K562 (cell line): ENCODE measurements around the gene SLC7A6. TPM values are rescaled to one million over a fixed set of nuclear protein-coding genes. Genes with fewer than 3 reads are reported as not detected.

Experiments
- CBFA2T2 ChIP-seq: fragments of 450-650 bp; conservative IDR thresholded peaks from 2 replicates; pipeline ENCODE4 v1.6.1; 2017; ENCODE audit warnings: mild to moderate bottlenecking
- CEBPB ChIP-seq: fragments of 450-650 bp; IDR thresholded peaks from 2 replicates; pipeline ENCODE4 v1.6.1; 2016; ENCODE audit warnings: missing genetic modification characterization, missing compliant biosample characterization
- NELFE ChIP-seq: IDR thresholded peaks from 2 replicates; pipeline ENCODE4 v1.6.1; 2011; ENCODE audit warnings: mild to moderate bottlenecking; ENCODE audit not compliant: insufficient read depth, insufficient read length
- POLR2B ChIP-seq: fragments of 450-650 bp; IDR thresholded peaks from 2 replicates; pipeline ENCODE4 v1.6.1; 2018; ENCODE audit warnings: low read depth; ENCODE audit not compliant: partially characterized antibody
- RB1 ChIP-seq: fragments of 450-650 bp; IDR thresholded peaks from 2 replicates; pipeline ENCODE4 v1.6.1; 2017; ENCODE audit warnings: low read depth, mild to moderate bottlenecking
- SMC3 ChIP-seq: conservative IDR thresholded peaks from 2 replicates; pipeline ENCODE4 v1.6.1; 2011; ENCODE audit warnings: low read depth, low read length, improper control_type of control experiment; ENCODE audit not compliant: insufficient read depth
- TBL1XR1 ChIP-seq, 2 experiments: IDR thresholded peaks; 2 replicates each; pipeline ENCODE4 v1.6.1; 2012; ENCODE audit warnings: improper control_type of control experiment in 2 of 2, low read length in 2 of 2, mild to moderate bottlenecking in 1 of 2
- ZNF197 ChIP-seq: fragments of 200-800 bp; sonication (Bioruptor generic); IDR thresholded peaks from 2 replicates; pipeline ENCODE4 v1.6.1; 2016; ENCODE audit warnings: low read depth, missing genetic modification characterization, missing compliant biosample characterization
- ZNF354B ChIP-seq: fragments of 250-450 bp; sonication (Bioruptor Pico); IDR thresholded peaks from 2 replicates; pipeline ENCODE4 v1.4.0; 2020
- polyA plus RNA-seq, 8 experiments: library from polyadenylated mRNA; depleted of rRNA in 4 of 8; stranded (reverse) in 5 of 8; unstranded in 3 of 8; fragments of >200 nt; fragmentation: Nextera tagmentation in 2 of 8; fragmentation: Illumina TruSeq in 1 of 8; extraction: Ambion mirVana in 2 of 8; extraction: Trizol in 1 of 8; gene quantifications; 2 replicates each; pipeline versions ENCODE4 v1.2.1 to v1.2.3, GENCODE V29; 2011 to 2014; ENCODE audit warnings: inconsistent platforms in 1 of 8, missing spikeins in 1 of 8
- total RNA-seq, 7 experiments: library from RNA; depleted of rRNA in 6 of 7; stranded (reverse); fragments of >200 nt in 6 of 7; fragmentation: Illumina TruSeq in 2 of 7; extraction: Trizol in 2 of 7; gene quantifications; 2 replicates each; pipeline versions ENCODE4 v1.2.1 to v1.2.3, GENCODE V29; 2011 to 2021; ENCODE audit warnings: low replicate concordance in 1 of 7
- TF ChIP-seq, protein P1 (sequence below): sonication (generic); formaldehyde crosslinking; IDR thresholded peaks from 2 replicates; pipeline ENCODE4 v1.8.0; 2022; ENCODE audit warnings: missing genetic modification reagents, mild to moderate bottlenecking, borderline replicate concordance
- TF ChIP-seq, protein P2 (sequence below): fragments of 450-650 bp; IDR thresholded peaks from 2 replicates; pipeline ENCODE4 v1.6.1; 2016; ENCODE audit warnings: low read depth
- TF ChIP-seq, protein P3 (sequence below): IDR thresholded peaks from 2 replicates; pipeline ENCODE4 v1.6.1; 2014; ENCODE audit warnings: antibody characterized with exemption
- TF ChIP-seq, protein P4 (sequence below): fragments of 450-650 bp; formaldehyde crosslinking; IDR thresholded peaks from 2 replicates; pipeline ENCODE4 v1.4.0; 2022; ENCODE audit warnings: mild to moderate bottlenecking, moderate library complexity

SLC7A6 gene
- total and polyA plus RNA-seq, 9 of the 15 experiments (the other 6 are each of a cell fraction or from before 2014, with no cell fraction given): 12.6 to 60.1 (median 29.8) TPM

DNA sequence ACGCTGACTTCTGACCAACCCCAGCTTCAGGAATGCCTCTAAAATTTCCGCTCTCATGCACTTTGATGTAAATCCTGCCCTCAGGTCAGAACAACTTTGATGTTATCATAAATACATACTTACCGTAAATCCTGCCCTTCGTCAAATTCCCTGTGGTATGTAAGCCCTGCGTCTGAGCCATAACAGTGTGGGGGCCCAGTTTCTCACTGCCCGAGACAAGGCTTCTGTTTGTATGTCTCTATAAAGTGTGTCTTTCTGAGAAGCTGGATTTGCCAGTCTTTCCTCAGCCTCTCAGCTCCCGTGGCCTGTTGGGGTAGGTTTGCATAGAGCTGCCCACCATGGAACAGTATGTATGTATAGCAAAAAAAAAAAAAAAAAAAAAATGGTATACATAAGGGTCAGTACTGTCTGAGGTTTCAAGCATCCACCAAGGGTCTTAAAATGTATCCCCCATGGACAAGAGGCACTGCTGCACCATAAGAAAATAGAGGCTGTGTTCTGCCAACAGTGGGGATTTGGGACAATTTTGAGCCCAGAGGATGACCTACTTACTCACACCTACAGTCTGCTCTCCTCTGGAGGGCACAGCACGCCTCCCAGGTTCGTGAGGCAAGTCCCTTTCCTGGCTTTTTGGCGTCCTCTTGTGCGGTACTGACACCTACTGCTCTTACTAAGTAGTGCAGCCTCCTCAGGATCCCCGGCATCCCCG, 64.0 kb downstream of the SLC7A6 start (continued):
- TF ChIP-seq, protein P1, sequence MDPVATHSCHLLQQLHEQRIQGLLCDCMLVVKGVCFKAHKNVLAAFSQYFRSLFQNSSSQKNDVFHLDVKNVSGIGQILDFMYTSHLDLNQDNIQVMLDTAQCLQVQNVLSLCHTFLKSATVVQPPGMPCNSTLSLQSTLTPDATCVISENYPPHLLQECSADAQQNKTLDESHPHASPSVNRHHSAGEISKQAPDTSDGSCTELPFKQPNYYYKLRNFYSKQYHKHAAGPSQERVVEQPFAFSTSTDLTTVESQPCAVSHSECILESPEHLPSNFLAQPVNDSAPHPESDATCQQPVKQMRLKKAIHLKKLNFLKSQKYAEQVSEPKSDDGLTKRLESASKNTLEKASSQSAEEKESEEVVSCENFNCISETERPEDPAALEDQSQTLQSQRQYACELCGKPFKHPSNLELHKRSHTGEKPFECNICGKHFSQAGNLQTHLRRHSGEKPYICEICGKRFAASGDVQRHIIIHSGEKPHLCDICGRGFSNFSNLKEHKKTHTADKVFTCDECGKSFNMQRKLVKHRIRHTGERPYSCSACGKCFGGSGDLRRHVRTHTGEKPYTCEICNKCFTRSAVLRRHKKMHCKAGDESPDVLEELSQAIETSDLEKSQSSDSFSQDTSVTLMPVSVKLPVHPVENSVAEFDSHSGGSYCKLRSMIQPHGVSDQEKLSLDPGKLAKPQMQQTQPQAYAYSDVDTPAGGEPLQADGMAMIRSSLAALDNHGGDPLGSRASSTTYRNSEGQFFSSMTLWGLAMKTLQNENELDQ: no peak
- TF ChIP-seq TBL1XR1 (IDR thresholded peaks at IDR 0.05; ENCODE audit: low read length in 2 of 2): peak in 1 of 2 experiments; percentile 50; a peak in 1 of 4 replicates
- TF ChIP-seq ZNF197 (CRISPR knock-in tag): no peak
- TF ChIP-seq, protein P2, sequence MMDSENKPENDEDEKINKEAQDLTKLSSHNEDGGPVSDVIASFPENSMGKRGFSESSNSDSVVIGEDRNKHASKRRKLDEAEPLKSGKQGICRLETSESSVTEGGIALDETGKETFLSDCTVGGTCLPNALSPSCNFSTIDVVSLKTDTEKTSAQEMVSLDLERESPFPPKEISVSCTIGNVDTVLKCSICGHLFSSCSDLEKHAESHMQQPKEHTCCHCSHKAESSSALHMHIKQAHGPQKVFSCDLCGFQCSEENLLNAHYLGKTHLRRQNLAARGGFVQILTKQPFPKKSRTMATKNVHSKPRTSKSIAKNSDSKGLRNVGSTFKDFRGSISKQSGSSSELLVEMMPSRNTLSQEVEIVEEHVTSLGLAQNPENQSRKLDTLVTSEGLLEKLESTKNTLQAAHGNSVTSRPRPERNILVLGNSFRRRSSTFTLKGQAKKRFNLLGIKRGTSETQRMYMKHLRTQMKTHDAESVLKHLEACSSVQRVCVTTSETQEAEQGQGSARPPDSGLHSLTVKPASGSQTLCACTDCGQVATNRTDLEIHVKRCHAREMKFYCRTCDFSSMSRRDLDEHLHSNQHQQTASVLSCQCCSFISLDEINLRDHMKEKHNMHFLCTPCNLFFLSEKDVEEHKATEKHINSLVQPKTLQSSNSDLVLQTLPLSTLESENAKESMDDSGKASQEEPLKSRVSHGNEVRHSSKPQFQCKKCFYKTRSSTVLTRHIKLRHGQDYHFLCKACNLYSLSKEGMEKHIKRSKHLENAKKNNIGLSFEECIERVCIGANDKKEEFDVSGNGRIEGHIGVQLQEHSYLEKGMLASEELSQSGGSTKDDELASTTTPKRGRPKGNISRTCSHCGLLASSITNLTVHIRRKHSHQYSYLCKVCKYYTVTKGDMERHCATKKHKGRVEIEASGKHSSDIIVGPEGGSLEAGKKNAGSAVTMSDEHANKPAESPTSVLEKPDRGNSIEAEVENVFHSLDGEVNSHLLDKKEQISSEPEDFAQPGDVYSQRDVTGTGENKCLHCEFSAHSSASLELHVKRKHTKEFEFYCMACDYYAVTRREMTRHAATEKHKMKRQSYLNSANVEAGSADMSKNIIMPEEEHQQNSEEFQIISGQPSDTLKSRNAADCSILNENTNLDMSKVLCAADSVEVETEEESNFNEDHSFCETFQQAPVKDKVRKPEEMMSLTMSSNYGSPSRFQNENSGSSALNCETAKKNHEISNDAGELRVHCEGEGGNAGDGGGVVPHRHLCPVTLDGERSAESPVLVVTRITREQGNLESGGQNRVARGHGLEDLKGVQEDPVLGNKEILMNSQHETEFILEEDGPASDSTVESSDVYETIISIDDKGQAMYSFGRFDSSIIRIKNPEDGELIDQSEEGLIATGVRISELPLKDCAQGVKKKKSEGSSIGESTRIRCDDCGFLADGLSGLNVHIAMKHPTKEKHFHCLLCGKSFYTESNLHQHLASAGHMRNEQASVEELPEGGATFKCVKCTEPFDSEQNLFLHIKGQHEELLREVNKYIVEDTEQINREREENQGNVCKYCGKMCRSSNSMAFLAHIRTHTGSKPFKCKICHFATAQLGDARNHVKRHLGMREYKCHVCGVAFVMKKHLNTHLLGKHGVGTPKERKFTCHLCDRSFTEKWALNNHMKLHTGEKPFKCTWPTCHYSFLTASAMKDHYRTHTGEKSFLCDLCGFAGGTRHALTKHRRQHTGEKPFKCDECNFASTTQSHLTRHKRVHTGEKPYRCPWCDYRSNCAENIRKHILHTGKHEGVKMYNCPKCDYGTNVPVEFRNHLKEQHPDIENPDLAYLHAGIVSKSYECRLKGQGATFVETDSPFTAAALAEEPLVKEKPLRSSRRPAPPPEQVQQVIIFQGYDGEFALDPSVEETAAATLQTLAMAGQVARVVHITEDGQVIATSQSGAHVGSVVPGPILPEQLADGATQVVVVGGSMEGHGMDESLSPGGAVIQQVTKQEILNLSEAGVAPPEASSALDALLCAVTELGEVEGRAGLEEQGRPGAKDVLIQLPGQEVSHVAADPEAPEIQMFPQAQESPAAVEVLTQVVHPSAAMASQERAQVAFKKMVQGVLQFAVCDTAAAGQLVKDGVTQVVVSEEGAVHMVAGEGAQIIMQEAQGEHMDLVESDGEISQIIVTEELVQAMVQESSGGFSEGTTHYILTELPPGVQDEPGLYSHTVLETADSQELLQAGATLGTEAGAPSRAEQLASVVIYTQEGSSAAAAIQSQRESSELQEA: no peak
- TF ChIP-seq, protein P3, sequence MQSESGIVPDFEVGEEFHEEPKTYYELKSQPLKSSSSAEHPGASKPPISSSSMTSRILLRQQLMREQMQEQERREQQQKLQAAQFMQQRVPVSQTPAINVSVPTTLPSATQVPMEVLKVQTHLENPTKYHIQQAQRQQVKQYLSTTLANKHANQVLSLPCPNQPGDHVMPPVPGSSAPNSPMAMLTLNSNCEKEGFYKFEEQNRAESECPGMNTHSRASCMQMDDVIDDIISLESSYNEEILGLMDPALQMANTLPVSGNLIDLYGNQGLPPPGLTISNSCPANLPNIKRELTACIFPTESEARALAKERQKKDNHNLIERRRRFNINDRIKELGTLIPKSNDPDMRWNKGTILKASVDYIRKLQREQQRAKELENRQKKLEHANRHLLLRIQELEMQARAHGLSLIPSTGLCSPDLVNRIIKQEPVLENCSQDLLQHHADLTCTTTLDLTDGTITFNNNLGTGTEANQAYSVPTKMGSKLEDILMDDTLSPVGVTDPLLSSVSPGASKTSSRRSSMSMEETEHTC: no peak
- TF ChIP-seq, protein P4, sequence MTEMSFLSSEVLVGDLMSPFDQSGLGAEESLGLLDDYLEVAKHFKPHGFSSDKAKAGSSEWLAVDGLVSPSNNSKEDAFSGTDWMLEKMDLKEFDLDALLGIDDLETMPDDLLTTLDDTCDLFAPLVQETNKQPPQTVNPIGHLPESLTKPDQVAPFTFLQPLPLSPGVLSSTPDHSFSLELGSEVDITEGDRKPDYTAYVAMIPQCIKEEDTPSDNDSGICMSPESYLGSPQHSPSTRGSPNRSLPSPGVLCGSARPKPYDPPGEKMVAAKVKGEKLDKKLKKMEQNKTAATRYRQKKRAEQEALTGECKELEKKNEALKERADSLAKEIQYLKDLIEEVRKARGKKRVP (CRISPR knock-in tag): 0 out of 2 replicates have a peak, but pooled peaks have one; percentile 10
- peak; percentile 78 for TF ChIP-seq RB1
- no peak for TF ChIP-seq CBFA2T2
- no peak for TF ChIP-seq POLR2B
- no peak for TF ChIP-seq ZNF354B (CRISPR knock-in tag)
- no peak for TF ChIP-seq CEBPB (tag)
- TF ChIP-seq NELFE: no peak
- TF ChIP-seq SMC3: peak; percentile 79
